PC-9 (cell line): ENCODE data around the gene FAM120B.

Experiments
- CTCF ChIP-seq: fragments of 200-600 bp; sonication (generic); conservative IDR thresholded peaks from 2 replicates; pipeline ENCODE4 v1.6.1; 2017; ENCODE audit warnings: mixed run types, antibody characterized with exemption, mild to moderate bottlenecking, moderate library complexity
- EZH2 ChIP-seq: fragments of 200-600 bp; sonication (generic); IDR thresholded peaks from 2 replicates; pipeline ENCODE4 v1.8.0; 2017; ENCODE audit warnings: antibody characterized with exemption, low read depth

- no peak for TF ChIP-seq EZH2
- TF ChIP-seq CTCF = no peak
Measured at GRCh38 chr6:170285482-170285881, 21.1 kb upstream of the FAM120B start.
